COLO829 (cell line): Measurements from ENCODE around the gene NUDCD2.
"Not testable (repeated sequence)": the region's sequence is repeated elsewhere in the genome, so short reads cannot be mapped to it uniquely, and the experiment has no call there.

Experiments used
- DNase-seq: peaks from one replicate; pipeline ENCODE4 v3.0.0; 2012; ENCODE audit warnings: low spot score

NUDCD2 gene

GRCh38 chr5:163467682-163468081, 7.8 kb upstream of the NUDCD2 start:
- no peak for DNase-seq

DNA sequence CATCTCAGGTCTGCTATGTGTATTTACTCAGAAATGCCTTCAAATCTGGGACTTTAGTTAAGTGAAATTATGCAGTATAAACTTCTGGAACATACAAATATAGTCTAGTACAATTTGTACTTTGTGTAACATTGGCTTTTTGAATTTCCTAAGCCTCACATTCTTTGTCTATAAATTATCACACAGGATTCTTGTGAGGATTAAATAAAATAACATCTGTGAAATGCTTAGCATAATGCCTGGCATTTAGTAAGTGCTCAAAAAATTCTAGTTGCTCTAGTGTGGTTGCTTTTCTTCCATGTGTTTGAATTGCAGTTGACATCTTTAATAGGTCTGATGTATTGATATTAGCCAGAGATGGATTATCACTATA, 3.1 kb upstream of the NUDCD2 start:
- no peak for DNase-seq

GRCh38 chr5:163460562-163461171, 765 bp upstream of the NUDCD2 start, which contains the start of gene HMMR:
TSS of gene HMMR (plus strand) at chr5:163460632. CDS start at chr5:163460693, 61 bp downstream.
- DNase-seq: no peak

- no peak for DNase-seq
Observed at GRCh38 chr5:163459462-163459818, 462 bp downstream of the NUDCD2 start.

- DNase-seq: no peak
Observed at GRCh38 chr5:163458778-163459385, 1.0 kb downstream of the NUDCD2 start.

- no peak for DNase-seq
Observed at GRCh38 chr5:163456840-163457239, 3.1 kb downstream of the NUDCD2 start.

- no peak for DNase-seq
Observed at GRCh38 chr5:163456029-163456589, 3.8 kb downstream of the NUDCD2 start.

GRCh38 chr5:163455406-163455805, 4.5 kb downstream of the NUDCD2 start:
- DNase-seq: not testable (repeated sequence)

- DNase-seq: no peak
Observed at GRCh38 chr5:163453705-163454104, 6.2 kb downstream of the NUDCD2 start.

DNA sequence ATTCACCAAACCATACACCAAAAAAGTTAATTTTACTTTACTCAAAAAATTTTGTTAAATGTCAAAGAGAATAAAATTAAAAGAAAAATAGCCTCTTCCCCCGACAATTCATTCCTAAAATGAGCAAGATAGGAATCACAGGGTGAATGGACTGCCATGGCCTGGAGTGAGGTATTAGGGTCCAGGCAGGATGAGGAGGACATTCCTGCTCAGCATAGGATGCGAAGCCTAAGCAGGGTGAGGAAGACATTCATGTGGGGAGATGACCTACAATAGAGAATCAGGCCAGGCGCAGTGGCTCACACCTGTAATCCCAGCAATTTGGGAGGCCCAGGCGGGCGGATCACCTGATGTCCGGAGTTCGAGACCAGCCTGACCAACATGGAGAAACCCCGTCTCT, 8.4 kb downstream of the NUDCD2 start:
- DNase-seq: no peak

DNA sequence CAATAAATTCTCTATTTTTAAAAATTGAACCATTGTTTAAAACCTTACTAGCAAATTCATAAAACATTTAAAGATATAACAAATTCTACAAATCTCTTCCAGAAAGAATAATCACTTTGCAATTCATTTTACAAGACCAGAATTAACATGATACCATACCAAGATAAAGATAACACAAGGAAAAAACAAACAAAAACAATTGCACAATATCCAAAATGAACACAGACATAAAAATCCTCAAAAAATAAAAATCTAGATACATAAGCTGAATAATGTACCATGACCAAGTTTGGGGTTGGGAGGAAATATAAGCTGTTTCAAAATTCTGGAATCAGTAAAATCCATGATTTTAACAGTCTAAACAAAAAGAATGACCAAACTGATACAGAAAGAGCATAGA, 11.4 kb downstream of the NUDCD2 start:
- DNase-seq: no peak

DNA sequence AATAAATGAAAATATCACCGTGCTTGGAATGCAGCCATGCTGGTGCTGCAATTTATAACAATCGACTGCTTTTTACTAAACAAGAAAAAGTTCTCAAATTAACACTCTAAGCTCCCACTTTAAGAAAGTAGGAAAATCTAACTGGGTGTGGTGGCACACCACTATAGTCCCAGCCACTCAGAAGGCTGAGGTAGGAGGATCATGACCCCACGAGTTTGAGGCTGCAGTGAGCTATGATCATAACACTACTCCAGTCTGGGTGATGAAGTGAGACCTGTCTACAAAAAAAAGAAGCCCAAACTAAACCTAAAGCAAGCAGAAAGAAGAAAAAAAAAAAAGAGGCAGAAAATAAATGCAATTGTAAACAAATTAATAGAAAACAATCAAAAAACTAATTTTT, 12.0 kb downstream of the NUDCD2 start:
- DNase-seq: no peak

DNA sequence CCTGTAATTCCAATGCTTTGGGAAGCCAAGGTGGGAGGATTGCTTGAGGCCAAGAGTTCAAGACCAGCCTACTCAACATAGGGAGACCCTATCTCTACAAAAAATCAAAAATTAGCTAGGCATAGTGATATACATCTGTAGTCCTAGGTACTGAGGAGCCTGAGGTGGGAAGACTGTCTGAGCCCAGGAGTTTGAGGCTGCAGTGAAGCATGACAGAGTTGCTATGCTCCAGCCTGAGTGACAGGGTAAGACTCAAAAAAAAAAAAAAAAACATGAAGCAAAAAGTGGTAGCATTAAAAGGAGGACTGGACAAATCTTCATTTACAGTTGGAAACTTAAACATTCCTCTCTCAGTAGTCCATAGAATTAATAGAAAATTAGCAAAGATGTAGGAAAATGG, 12.7 kb downstream of the NUDCD2 start:
- DNase-seq: no peak

DNA sequence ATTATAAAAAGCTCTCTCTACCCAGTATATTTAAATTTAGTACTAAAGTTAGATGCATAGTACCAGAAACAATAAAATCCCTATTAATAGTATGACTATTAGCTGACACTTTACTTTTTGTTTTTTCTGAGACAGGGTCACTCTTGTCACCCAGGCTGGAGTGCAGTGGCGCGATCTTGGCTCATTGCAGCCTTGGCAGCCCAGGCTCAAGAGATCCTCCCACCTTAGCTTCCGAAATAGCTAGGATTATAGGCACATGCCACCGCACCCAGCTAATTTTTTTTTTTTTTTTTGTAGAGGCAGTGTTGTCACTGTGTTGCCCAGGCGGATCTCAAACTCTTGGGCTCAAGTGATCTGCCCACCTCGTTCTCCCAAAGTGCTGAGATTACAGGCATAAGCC, 14.6 kb downstream of the NUDCD2 start:
- DNase-seq: no peak

GRCh38 chr5:163444526-163444925, 15.4 kb downstream of the NUDCD2 start:
- no peak for DNase-seq

DNA sequence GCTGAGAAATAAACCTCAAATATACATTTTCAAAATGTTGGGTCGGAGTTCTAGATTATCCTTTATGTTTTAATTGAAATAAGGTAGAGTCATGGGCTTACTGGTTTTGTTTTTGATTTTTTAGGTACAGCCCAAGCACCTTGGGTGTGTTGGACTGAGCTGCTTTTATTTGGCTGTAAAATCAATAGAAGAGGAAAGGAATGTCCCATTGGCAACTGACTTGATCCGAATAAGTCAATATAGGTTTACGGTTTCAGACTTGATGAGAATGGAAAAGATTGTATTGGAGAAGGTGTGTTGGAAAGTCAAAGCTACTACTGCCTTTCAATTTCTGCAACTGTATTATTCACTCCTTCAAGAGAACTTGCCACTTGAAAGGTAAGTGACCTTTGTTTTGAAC, 18.9 kb downstream of the NUDCD2 start:
- no peak for DNase-seq

DNA sequence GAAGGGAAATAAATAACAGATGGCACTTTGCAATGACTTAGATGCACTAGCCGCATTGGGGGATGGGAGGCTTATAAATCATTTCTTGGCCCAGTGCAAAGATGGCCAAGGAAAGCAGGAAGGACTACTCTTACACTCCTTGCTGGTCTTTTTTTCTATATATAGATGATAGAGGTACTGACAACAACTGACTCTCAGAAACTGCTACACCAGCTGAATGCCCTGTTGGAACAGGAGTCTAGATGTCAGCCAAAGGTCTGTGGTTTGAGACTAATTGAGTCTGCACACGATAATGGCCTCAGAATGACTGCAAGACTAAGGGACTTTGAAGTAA, 20.8 kb downstream of the NUDCD2 start:
- DNase-seq: peak; percentile 55

- peak; percentile 95 for DNase-seq
Observed at GRCh38 chr5:163437309-163438182, 22.4 kb downstream of the NUDCD2 start, which contains the start of gene CCNG1. TSS of gene CCNG1 (plus strand) at chr5:163437595. CDS start at chr5:163439257, 1,662 bp downstream.

DNA sequence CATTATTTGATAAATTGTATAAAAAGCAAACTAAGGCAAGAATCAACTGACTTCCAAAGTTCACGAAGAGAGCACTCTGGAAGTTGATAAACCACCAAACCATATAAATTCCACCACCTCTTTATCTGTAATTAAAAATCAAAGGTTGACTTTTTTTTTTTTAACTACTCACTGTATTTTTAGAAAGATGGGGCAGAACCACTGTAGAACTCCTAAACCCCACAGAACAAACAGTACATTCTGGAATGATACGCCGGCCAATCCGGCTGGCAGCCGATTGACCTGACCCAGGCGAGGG, 22.9 kb downstream of the NUDCD2 start:
- DNase-seq: no peak

DNA sequence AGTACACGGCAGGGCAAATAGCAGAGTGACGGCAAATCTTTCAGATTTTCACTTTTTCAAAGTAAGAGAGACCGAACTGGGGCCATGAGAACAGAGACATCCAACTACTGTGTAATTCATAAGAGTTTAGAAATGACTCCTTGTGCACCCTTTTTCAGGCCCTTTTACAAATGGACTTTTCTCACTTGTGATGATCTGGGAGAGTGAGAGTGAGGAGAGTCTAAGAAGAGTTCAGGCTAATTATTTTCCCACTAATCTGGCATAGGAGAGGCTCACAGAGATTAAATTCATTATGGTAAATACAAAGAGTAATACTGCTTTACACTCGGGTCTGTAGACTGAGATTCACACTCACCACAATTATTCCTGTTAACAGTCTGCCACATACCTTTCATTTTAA, 23.4 kb downstream of the NUDCD2 start:
- no peak for DNase-seq

GRCh38 chr5:163434401-163434866, 25.5 kb downstream of the NUDCD2 start:
- no peak for DNase-seq

DNA sequence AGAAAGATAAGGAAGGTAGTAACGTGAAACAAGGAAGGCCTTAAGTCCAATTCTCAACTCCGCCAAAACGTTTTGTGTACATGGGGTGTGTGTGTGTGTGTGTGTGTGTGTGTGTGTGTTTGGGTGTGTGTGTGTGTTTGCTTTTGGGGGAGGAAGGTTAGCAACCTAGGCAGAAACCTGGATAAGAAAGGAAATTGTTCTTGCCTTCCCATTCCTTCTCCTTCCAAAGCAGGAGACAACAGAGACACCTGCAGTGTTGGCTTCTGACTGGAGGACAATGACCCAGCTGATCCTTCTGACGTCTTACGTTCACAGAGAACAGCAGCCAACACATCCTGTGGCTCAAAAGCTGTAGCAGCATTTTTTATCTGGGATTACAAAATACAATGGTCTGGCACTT, 26.6 kb downstream of the NUDCD2 start:
- no peak for DNase-seq

- DNase-seq: no peak
Observed at GRCh38 chr5:163432544-163432943, 27.4 kb downstream of the NUDCD2 start.
